ENCODE data around the gene VILL. TPM values are rescaled to one million over a fixed set of nuclear protein-coding genes. Genes with fewer than 3 reads are reported as not detected.

Gene VILL
- total and polyA plus RNA-seq, 10 of the 15 experiments (the other 5 are each of a cell fraction or from before 2014, with no cell fraction given): 0.15 to 5.4 (median 2.1) TPM; not detected in 1

- ChIA-PET SMC1A (ENCODE audit: uncharacterized antibody, unreplicated experiment) (no interaction called here), POLR2A (no interaction called here), RAD21 (ENCODE audit: unreplicated experiment) (interaction anchor here (1.0 to 1.2 kb wide), 2 partner anchors 21 to 80 kb away, joined by 3 read pairs; no protein-coding TSS in a partner anchor), CTCF (interaction anchor here (1.3 to 2.3 kb wide), 2 partner anchors 22 to 51 kb away, joined by 4 to 12 read pairs; no protein-coding TSS in a partner anchor)
- intact Hi-C loops (cut with micrococcal nuclease; ENCODE audit: unreplicated experiment): no loop called here
- Histone ChIP-seq H3K4me3 (no peak overlapping the region), H3K9ac (ENCODE audit: control insufficient read depth, insufficient read depth, low read length) (no peak overlapping the region), H3K4me1 (ENCODE audit: control insufficient read depth, insufficient read depth, low read length) (no peaks in the 10 kb centered on the region), H3K79me2 (ENCODE audit: control insufficient read depth, insufficient read depth, low read length) (no peaks in the 10 kb centered on the region), H3K9me3 (replicated peaks; ENCODE audit: control insufficient read depth, insufficient read depth, low read length) (no peaks in the 10 kb centered on the region), H3K27me3 (replicated peaks in 1 of 2; ENCODE audit: control insufficient read depth in 2 of 2, insufficient read depth in 2 of 2, low read length in 1 of 2) (peaks cover 0 to 2% of the 10 kb centered on the region in 2 experiments; a peak in 1 of 4 replicates), H3K4me2 (ENCODE audit: control insufficient read depth, insufficient read depth) (no peak overlapping the region), H2AFZ (ENCODE audit: control insufficient read depth, low read depth, low read length) (no peak overlapping the region), H3K27ac (ENCODE audit: control insufficient read depth, insufficient read depth) (no peak overlapping the region), H4K20me1 (ENCODE audit: control insufficient read depth, insufficient read depth) (no peaks in the 10 kb centered on the region), H3K36me3 (ENCODE audit: control insufficient read depth in 2 of 2, insufficient read depth in 2 of 2, low read length in 1 of 2) (no peaks in the 10 kb centered on the region)
- TF ChIP-seq BCL11A (IDR thresholded peaks at IDR 0.05; ENCODE audit: low read depth, low read length): no peak
- no peak for TF ChIP-seq SP1 (IDR thresholded peaks at IDR 0.05; ENCODE audit: low read depth, low read length)
- WGBS (ENCODE audit: insufficient coverage, insufficient replicate concordance, low lambda C conversion rate, missing lambda C conversion rate): 56% methylated on average over 8 of the region's 8 CpGs
- in situ Hi-C loops (cut with MboI): no loop called here
- no peak for FAIRE-seq
- BruUV-seq (replicated peaks): no TSS peak
- ATAC-seq: no peak
- DNase-seq (ENCODE audit: low read depth, low spot score): no peak
These were observed 44.6 kb upstream of the VILL start for GRCh38 chr3:37945807-37946530.

- intact Hi-C loops (cut with micrococcal nuclease; ENCODE audit: unreplicated experiment) (no loop called here), in situ Hi-C loops (cut with MboI) (no loop called here)
- RAD21 ChIA-PET (ENCODE audit: unreplicated experiment): interaction anchor here (1.2 kb wide), 1 partner anchor 20 kb away, joined by 3 read pairs; no protein-coding TSS in a partner anchor
- no peak overlapping the region for H2AFZ ChIP-seq (ENCODE audit: control insufficient read depth, low read depth, low read length)
- no peaks in the 10 kb centered on the region for H3K36me3 ChIP-seq (ENCODE audit: control insufficient read depth in 2 of 2, insufficient read depth in 2 of 2, low read length in 1 of 2)
- 0% methylated on average over 2 of the region's 2 CpGs for WGBS (ENCODE audit: insufficient coverage, insufficient replicate concordance, low lambda C conversion rate, missing lambda C conversion rate)
- no peaks in the 10 kb centered on the region for H4K20me1 ChIP-seq (ENCODE audit: control insufficient read depth, insufficient read depth)
- no peaks in the 10 kb centered on the region for H3K9me3 ChIP-seq (replicated peaks; ENCODE audit: control insufficient read depth, insufficient read depth, low read length)
- no peaks in the 10 kb centered on the region for H3K79me2 ChIP-seq (ENCODE audit: control insufficient read depth, insufficient read depth, low read length)
- H3K27ac ChIP-seq (ENCODE audit: control insufficient read depth, insufficient read depth): no peak overlapping the region
- H3K27me3 ChIP-seq (replicated peaks in 1 of 2; ENCODE audit: control insufficient read depth in 2 of 2, insufficient read depth in 2 of 2, low read length in 1 of 2): peaks cover 0 to 1% of the 10 kb centered on the region in 2 experiments; a peak in 1 of 4 replicates
- ATAC-seq: no peak
- POLR2A ChIA-PET: no interaction called here
- H3K4me2 ChIP-seq (ENCODE audit: control insufficient read depth, insufficient read depth): no peak overlapping the region
- H3K4me3 ChIP-seq: no peak overlapping the region
- no peak overlapping the region for H3K9ac ChIP-seq (ENCODE audit: control insufficient read depth, insufficient read depth, low read length)
- TF ChIP-seq ZBTB33 (IDR thresholded peaks at IDR 0.05): no peak
- no peak for TF ChIP-seq FOXM1 (IDR thresholded peaks at IDR 0.05; ENCODE audit: low read depth, low read length)
- TF ChIP-seq E4F1 (IDR thresholded peaks at IDR 0.05; ENCODE audit: borderline replicate concordance, partially characterized antibody): no peak
- TF ChIP-seq KAT2A (conservative IDR thresholded peaks at IDR 0.05; ENCODE audit: control insufficient read depth, low read depth, low read length): no peak
- TF ChIP-seq RB1 (IDR thresholded peaks at IDR 0.05; ENCODE audit: borderline replicate concordance): no peak
- CTCF ChIA-PET: no interaction called here
- H3K4me1 ChIP-seq (ENCODE audit: control insufficient read depth, insufficient read depth, low read length): no peaks in the 10 kb centered on the region
- SMC1A ChIA-PET (ENCODE audit: uncharacterized antibody, unreplicated experiment): no interaction called here
- BruUV-seq (replicated peaks): no TSS peak
- no peak for FAIRE-seq
- DNase-seq (ENCODE audit: low read depth, low spot score): no peak
These were observed 44.1 kb upstream of the VILL start for GRCh38 chr3:37946531-37946889.
